Upper lobe of right lung (tissue), 1 donor: ENCODE data around the gene RBM8A. TPM values are rescaled to one million over a fixed set of nuclear protein-coding genes. Genes with fewer than 3 reads are reported as not detected.
A peak's percentile ranks its signal among the peaks of the same experiment; 100 is the strongest.

Experiments
- ATAC-seq: fragments of 200-7000 bp; cut with Tn5 transposase; one replicate; pipeline ENCODE4 v1.9.1; 2020; ENCODE audit warnings: mild to moderate bottlenecking, moderate library complexity
- DNase-seq: peaks from one replicate; pipeline ENCODE4 v3.0.0-alpha.2; 2020
- H3K27ac ChIP-seq: fragments of 200-600 bp; one replicate; pipeline ENCODE4 v1.8.0; 2022
- H3K27me3 ChIP-seq: fragments of 200-600 bp; one replicate; pipeline ENCODE4 v1.8.0; 2022; ENCODE audit warnings: mild to moderate bottlenecking
- H3K36me3 ChIP-seq: fragments of 200-600 bp; one replicate; pipeline ENCODE4 v1.8.0; 2022
- H3K4me1 ChIP-seq: fragments of 200-600 bp; one replicate; pipeline ENCODE4 v1.8.0; 2022
- H3K4me3 ChIP-seq: fragments of 200-600 bp; one replicate; pipeline ENCODE4 v1.8.0; 2022; ENCODE audit warnings: mild to moderate bottlenecking
- H3K9me3 ChIP-seq: fragments of 200-600 bp; one replicate; pipeline ENCODE4 v1.8.0; 2022
- intact Hi-C: fragments of 100-400 bp; cut with DNase I; formaldehyde crosslinking; loops from one replicate; pipeline ENCODE4 v1.11.0; 2022
- total RNA-seq: library from RNA; stranded (reverse); fragmentation: NEBNext Ultra II Directional; extraction: Animal tissue kit (Norgen Biotek cat#: 25700); gene quantifications from one replicate; pipeline ENCODE4 v1.2.1, GENCODE V29; 2021
- TF ChIP-seq, protein P1 (sequence below): fragments of 200-600 bp; IDR thresholded peaks from one replicate; pipeline ENCODE4 v1.8.0; 2022; ENCODE audit warnings: antibody characterized with exemption
- donor health status: DM: no; HTN: yes; CAD: no; lungs with severe emphysema.

RBM8A gene
- total RNA-seq, 1 donor from 2014 or later, result 102 TPM

DNA sequence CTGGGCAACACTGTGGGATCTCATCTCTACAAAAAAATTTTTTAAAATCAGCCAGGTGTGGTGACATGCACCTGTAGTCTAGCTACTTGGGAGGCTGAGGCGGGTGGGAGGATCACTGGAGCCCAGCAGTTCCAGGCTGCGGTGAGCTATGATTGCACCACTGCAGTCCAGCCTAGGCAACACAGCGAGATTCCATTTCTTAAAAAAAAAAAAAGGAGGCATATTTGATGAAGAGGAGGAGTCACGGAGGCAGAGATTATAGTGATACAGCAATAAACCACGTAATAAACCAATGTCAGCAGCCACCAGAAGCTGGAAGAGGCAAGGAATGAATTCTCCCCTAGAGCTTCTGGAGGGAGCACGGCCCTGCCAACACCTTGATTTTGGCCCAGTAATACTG is 26.6 kb upstream of the RBM8A start:
- TF ChIP-seq, protein P1, sequence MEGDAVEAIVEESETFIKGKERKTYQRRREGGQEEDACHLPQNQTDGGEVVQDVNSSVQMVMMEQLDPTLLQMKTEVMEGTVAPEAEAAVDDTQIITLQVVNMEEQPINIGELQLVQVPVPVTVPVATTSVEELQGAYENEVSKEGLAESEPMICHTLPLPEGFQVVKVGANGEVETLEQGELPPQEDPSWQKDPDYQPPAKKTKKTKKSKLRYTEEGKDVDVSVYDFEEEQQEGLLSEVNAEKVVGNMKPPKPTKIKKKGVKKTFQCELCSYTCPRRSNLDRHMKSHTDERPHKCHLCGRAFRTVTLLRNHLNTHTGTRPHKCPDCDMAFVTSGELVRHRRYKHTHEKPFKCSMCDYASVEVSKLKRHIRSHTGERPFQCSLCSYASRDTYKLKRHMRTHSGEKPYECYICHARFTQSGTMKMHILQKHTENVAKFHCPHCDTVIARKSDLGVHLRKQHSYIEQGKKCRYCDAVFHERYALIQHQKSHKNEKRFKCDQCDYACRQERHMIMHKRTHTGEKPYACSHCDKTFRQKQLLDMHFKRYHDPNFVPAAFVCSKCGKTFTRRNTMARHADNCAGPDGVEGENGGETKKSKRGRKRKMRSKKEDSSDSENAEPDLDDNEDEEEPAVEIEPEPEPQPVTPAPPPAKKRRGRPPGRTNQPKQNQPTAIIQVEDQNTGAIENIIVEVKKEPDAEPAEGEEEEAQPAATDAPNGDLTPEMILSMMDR, result no peak
- Histone ChIP-seq H3K4me1 (peaks cover 44% of the 10 kb centered on the region), H3K27me3 (no peaks in the 10 kb centered on the region), H3K4me3 (no peak overlapping the region), H3K27ac (no peak overlapping the region), H3K36me3 (peaks cover 7% of the 10 kb centered on the region), H3K9me3 (no peaks in the 10 kb centered on the region)
- intact Hi-C loops, result no loop called here
- no peak for ATAC-seq
- DNase-seq, result no peak

DNA sequence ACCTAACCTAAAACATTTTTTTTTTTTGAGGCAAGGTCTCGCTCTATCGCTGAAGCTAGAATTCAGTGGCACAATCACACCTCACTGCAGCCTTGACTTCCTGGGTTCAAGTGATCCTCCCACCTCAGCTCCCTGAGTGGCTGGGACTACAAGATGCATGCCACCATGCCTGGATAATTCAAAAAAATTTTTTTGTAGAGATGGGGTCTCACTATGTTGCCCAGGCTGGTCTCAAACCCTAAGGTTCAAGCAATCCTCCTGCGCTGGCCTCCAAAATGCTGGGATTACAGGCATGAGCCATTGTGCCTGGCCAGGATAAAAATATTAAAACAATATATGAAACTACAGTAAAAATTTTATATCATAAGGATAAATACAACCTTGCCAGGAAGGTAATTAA is 25.6 kb upstream of the RBM8A start:
- no peak overlapping the region for H3K27ac ChIP-seq
- TF ChIP-seq, protein P1, result no peak
- no peaks in the 10 kb centered on the region for H3K9me3 ChIP-seq
- ATAC-seq (no peak), DNase-seq (no peak)
- intact Hi-C loops, result no loop called here
- H3K4me1 ChIP-seq, result peaks cover 39% of the 10 kb centered on the region
- H3K36me3 ChIP-seq, result peaks cover 7% of the 10 kb centered on the region
- no peaks in the 10 kb centered on the region for H3K27me3 ChIP-seq
- H3K4me3 ChIP-seq, result no peak overlapping the region

- Histone ChIP-seq H3K36me3 (peaks cover 13% of the 10 kb centered on the region), H3K4me3 (no peak overlapping the region), H3K9me3 (no peaks in the 10 kb centered on the region), H3K4me1 (peaks cover 36% of the 10 kb centered on the region), H3K27ac (no peak overlapping the region), H3K27me3 (no peaks in the 10 kb centered on the region)
- intact Hi-C loops, result no loop called here
- TF ChIP-seq, protein P1, result no peak
- ATAC-seq (no peak), DNase-seq (no peak)
Measured at GRCh38 chr1:145951526-145951925, 24.2 kb upstream of the RBM8A start.

DNA sequence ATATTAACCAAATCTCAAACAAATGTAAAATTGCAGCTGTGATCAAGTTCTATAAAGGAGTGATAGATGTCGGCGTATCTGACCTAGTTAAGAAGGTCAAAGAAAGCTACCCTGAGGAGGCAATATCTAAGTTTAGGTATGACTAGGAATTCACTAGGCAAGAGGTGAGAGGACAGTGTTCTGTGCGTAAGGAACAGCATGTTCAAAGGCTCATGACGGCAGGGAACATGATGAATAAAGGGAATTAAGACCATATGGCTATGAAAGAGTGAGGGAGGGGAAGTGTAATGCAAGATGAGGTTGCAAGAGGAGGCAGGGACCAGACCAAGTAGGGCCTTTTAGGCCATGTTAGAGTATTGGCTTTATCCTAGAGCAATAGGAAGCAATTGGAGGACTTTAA is 21.9 kb upstream of the RBM8A start:
- intact Hi-C loops, result no loop called here
- Histone ChIP-seq H3K9me3 (no peaks in the 10 kb centered on the region), H3K4me1 (peaks cover 13% of the 10 kb centered on the region), H3K27me3 (no peaks in the 10 kb centered on the region), H3K36me3 (peaks cover 20% of the 10 kb centered on the region), H3K4me3 (no peak overlapping the region), H3K27ac (no peak overlapping the region)
- ATAC-seq, result no peak
- no peak for DNase-seq
- TF ChIP-seq, protein P1, result no peak

DNA sequence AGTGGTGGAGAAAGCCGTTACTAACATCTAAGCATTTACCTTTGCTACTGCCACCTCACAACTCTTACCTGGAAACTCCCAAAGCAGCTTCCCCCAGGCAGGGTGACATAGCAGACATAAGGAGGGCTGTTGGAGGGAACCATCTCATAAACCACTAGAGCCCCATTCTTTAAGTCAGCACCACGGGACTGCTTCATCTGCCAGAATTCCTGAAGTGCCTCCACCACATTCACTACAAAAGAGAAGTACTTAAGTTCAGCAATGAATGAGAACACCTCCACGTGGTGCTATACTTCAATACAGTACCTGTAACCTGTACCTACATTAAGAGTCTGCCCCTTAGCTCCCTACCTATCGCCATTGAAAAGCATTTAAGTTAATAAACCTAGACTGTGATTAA is 20.3 kb upstream of the RBM8A start:
- H3K36me3 ChIP-seq, result peaks cover 36% of the 10 kb centered on the region
- DNase-seq (no peak), ATAC-seq (peak; percentile 55)
- H3K4me1 ChIP-seq, result peaks cover 9% of the 10 kb centered on the region
- H3K27ac ChIP-seq, result no peak overlapping the region
- intact Hi-C loops, result no loop called here
- H3K4me3 ChIP-seq, result no peak overlapping the region
- no peaks in the 10 kb centered on the region for H3K27me3 ChIP-seq
- TF ChIP-seq, protein P1, result no peak
- H3K9me3 ChIP-seq, result no peaks in the 10 kb centered on the region

DNA sequence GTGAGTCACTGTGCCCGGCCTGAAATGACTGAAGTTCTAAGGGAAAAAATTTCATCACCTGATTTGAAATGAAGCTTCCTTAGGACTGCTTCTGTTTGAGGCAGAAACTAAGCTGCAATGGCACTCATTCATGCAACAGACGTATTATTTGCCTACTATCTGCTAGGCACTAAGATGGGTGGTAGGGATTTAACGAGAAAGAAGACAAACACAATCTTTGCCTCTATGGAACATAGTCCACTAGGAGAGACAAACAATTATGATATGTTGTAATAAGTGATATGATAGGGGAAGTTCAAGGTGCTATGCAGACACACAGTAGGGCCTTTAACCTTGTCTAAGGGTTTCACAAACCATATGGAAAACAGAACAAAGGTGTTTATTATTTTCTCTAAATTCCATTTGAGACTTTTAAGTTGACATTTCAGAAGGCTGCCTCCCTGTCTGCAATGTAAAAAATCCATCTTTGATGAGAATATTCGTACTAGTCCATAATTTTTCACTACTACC is 19.2 kb upstream of the RBM8A start:
- H3K27me3 ChIP-seq, result no peaks in the 10 kb centered on the region
- TF ChIP-seq, protein P1, result no peak
- H3K27ac ChIP-seq, result no peak overlapping the region
- peaks cover 4% of the 10 kb centered on the region for H3K4me1 ChIP-seq
- no peak for DNase-seq
- H3K36me3 ChIP-seq, result peaks cover 41% of the 10 kb centered on the region
- no peaks in the 10 kb centered on the region for H3K9me3 ChIP-seq
- ATAC-seq, result no peak
- H3K4me3 ChIP-seq, result no peak overlapping the region
- intact Hi-C loops, result no loop called here
